ENCODE data around the gene ADAM8.

The ADAM8 gene

GRCh38 chr10:133308421-133309099 lies 31.9 kb upstream of the ADAM8 start, which contains the start of the genes TUBGCP2 and ZNF511:
TSS of gene TUBGCP2 (minus strand) at chr10:133308872. CDS start at chr10:133302941, 5,931 bp downstream.
TSS of gene ZNF511 (plus strand) at chr10:133308914. CDS start at chr10:133308944, 30 bp downstream.
- DNase-seq: peak; percentile 84

- DNase-seq: peak; percentile 43
Measured at GRCh38 chr10:133307776-133308420, 31.2 kb upstream of the ADAM8 start.

GRCh38 chr10:133306941-133307379 lies 30.3 kb upstream of the ADAM8 start:
- no peak for DNase-seq

- DNase-seq: no peak
Measured at GRCh38 chr10:133306097-133306476, 29.4 kb upstream of the ADAM8 start.

GRCh38 chr10:133303206-133303605 lies 26.5 kb upstream of the ADAM8 start:
- DNase-seq: no peak

GRCh38 chr10:133302230-133302629 lies 25.6 kb upstream of the ADAM8 start:
- DNase-seq: no peak

GRCh38 chr10:133299738-133300137 lies 23.1 kb upstream of the ADAM8 start:
- DNase-seq: no peak

- no peak for DNase-seq
Measured at GRCh38 chr10:133299224-133299623, 22.6 kb upstream of the ADAM8 start.

GRCh38 chr10:133298466-133298865 lies 21.8 kb upstream of the ADAM8 start:
- DNase-seq: no peak

GRCh38 chr10:133297504-133297903 lies 20.8 kb upstream of the ADAM8 start:
- DNase-seq: no peak

- no peak for DNase-seq
Measured at GRCh38 chr10:133295426-133296320, 19.0 kb upstream of the ADAM8 start.

GRCh38 chr10:133294189-133294588 lies 17.5 kb upstream of the ADAM8 start:
- DNase-seq: no peak

- DNase-seq: no peak
Measured at GRCh38 chr10:133293810-133294119, 17.1 kb upstream of the ADAM8 start.

- DNase-seq: peak; percentile 70
Measured at GRCh38 chr10:133292919-133293809, 16.5 kb upstream of the ADAM8 start.

- DNase-seq: no peak
Measured at GRCh38 chr10:133289761-133290160, 13.1 kb upstream of the ADAM8 start.

GRCh38 chr10:133287832-133288500 lies 11.3 kb upstream of the ADAM8 start:
- DNase-seq: no peak

GRCh38 chr10:133286366-133286765 lies 9.7 kb upstream of the ADAM8 start:
- no peak for DNase-seq

GRCh38 chr10:133285217-133285616 lies 8.5 kb upstream of the ADAM8 start:
- no peak for DNase-seq

GRCh38 chr10:133283931-133284330 lies 7.3 kb upstream of the ADAM8 start:
- DNase-seq: no peak

GRCh38 chr10:133282846-133283390 lies 6.2 kb upstream of the ADAM8 start:
- DNase-seq: no peak

- DNase-seq: no peak
Measured at GRCh38 chr10:133281628-133282372, 5.1 kb upstream of the ADAM8 start.
